ENCODE measurements around the gene IL23A.
A peak's percentile ranks its signal among the peaks of the same experiment; 100 is the strongest.

Gene IL23A

DNA sequence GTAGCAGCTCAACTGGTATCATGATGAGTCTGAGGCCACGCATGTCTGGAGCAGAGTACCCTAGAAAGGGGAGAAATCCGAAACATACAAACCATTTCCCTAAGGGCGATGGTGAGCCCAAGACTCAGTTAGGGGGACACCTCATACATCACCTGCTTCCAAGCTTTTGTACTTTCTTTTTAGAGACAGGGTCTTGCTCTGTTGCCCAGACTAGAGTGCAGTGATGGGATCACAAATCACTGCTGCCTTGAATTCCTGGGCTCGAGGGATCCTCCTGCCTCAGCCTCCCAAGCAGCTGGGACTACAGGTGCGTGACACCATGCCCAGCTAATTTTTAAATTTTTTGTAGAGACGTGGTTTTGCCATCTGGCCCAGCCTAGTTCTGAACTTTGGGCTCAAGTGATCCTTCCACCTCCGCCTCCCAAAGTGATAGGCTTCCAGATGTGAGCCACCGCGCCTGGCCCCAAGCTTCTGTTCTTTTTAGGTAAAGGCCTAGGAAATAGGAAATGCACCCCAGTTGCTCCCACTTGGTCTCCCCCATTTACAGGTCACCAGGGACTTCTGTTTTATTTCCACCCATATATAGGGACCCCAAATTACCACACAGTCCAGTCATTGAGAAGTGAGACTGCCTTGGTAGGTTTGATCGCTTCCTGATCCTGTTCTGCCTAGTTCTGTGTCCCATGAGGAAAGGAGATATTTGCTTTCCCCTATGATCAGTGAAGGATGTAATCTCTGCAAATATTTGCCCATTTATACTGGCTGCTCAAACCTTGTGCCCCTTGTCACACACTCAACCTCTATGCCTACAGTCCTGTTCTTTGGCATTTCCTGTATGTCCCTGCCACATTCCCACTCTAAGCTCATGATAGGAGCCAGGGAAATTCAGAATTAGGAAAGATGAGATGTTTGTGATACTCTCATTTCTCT lies 23.7 kb downstream of the IL23A start, which contains the start of gene APOF:
Gene APOF, minus strand, starts transcription at position 728 of the 930 bp plus-strand sequence. Its CDS starts 112 bp downstream, at position 616.
- DNase-seq, result no peak

DNA sequence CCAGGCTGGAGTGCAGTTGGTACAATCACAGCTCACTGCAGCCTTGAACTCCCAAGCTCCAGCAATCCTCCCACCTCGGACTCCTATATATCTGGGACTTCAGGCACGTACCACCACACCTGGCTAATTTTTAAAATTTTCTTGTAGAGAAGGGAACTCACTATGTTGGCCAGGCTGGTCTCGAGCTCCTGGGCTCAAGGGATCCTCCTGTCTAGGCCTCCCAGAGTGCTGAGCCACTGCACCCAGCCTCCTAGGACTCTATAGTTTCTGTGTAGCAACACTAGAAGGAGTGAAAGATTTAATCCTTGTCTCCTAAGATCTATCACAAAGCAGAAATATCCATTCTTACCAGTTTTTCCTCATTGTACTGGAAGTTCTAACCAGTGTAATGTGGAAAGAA lies 28.3 kb downstream of the IL23A start:
- no peak for DNase-seq

DNA sequence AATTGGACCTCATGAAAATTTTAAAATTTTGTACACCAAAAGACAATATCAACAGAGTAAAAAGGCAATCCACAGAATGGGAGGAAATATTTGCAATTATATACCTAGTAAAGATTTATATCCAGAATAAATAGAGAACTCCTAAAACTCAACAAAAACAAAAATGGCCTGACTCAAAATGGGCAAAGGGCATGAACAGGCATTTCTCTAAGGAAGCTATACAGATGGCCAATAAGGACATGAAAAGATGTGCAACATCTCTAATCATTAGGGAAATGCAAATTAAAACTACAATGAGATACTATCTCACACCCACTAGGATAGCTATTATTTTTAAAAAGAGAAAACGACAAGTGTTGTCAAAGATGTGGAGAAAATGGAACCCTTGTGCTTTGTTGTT lies 34.8 kb downstream of the IL23A start:
- DNase-seq, result no peak

DNA sequence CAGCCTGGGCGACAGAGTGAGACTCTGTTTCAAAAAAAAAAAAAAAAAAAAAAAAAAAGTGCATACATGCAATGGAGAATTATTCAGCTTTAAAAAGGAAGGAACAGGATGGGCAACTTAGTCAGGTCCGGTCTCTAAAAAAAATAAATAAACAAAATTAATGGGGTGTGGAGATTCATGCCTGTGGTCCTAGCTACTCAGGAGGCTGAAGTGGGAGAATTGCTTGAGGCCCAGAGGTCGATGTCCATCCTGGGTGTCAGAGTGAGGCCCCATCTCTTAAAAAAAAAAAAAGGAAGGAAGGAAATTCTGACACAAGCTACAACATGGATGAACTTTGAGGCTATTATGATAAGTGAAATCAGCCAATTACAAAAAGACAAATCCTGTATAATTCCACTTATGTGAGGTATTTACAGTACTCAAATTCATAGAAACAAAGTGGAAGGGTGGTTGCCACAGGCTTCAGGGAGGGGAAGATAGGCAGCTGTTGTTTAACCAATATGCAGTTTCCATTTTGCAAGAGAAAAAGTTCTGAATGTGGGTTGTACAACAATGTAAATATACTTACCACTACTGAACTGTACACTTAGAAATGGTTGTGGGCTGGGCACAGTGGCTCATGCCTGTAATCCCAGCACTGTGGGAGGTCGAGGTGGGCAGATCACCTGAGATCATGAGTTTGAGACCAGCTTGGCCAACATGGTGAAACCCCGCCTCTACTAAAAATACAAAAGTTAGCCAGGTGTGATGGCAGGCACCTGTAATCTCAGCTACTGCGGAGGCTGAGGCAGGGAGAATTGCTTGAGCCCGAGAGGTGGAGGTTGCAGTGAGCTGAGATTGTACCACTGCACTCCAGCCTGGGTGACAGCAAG lies 36.3 kb downstream of the IL23A start:
- no peak for DNase-seq

GRCh38 chr12:56375598-56376434 lies 37.1 kb downstream of the IL23A start:
- DNase-seq, result no peak

- no peak for DNase-seq
Observed at GRCh38 chr12:56377310-56377988, 38.8 kb downstream of the IL23A start.

GRCh38 chr12:56377989-56378316 lies 39.3 kb downstream of the IL23A start:
- no peak for DNase-seq

- DNase-seq, result no peak
Observed at GRCh38 chr12:56382611-56383010, 43.9 kb downstream of the IL23A start.

DNA sequence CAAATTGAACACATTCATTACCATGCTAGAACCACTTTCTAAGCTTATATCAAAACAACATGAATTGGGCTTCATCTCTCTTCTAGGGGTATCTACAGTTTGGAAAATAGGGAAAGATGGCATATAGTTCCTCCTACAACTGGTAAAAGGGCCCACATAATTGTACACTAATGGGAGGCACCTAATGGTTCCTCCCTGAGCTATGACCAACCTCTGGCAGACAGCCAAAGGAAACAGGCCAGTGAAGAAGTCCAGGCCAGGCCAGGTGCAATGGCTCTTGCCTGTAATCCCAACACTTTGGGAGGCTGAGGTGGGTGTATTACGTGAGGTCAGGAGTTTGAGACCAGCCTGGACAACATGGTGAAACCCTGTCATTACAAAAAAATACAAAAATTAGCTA lies 47.2 kb downstream of the IL23A start:
- no peak for DNase-seq

DNA sequence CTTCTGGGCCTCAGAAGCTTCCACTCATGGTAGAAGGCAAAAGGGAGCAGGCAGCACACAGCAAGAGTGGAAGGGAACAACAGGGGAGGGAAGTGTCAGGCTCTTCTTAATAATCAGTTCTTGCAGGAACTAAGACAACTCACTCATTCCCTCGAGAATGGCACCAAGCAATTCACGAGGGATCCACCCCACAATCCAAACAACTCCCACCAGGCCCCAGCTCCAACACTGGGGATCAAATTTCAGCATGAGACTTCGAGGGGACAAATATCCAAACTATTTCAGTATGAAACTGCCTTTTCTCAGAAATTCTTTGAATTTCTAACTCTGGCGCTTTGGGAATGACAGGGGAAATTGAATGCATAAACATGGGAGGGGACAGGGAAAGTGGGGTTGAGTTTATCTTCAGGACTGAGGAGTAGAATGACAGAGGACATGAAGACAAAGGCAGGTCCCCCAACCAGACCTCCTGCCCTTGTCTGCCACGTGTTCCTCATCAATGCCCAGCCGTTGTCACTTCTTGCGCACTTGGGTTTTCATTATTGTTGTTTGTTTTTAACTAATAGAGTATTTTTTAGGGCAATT lies 48.6 kb downstream of the IL23A start:
- DNase-seq, result peak; percentile 21

- DNase-seq, result no peak
Observed at GRCh38 chr12:56389412-56389811, 50.7 kb downstream of the IL23A start.

All from eye (tissue), 1 donor.